Measurements from ENCODE around the gene CENPX.
A peak's percentile ranks its signal among the peaks of the same experiment; 100 is the strongest.
"Not testable (repeated sequence)": the region's sequence is repeated elsewhere in the genome, so short reads cannot be mapped to it uniquely, and the experiment has no call there.

Gene CENPX

DNA sequence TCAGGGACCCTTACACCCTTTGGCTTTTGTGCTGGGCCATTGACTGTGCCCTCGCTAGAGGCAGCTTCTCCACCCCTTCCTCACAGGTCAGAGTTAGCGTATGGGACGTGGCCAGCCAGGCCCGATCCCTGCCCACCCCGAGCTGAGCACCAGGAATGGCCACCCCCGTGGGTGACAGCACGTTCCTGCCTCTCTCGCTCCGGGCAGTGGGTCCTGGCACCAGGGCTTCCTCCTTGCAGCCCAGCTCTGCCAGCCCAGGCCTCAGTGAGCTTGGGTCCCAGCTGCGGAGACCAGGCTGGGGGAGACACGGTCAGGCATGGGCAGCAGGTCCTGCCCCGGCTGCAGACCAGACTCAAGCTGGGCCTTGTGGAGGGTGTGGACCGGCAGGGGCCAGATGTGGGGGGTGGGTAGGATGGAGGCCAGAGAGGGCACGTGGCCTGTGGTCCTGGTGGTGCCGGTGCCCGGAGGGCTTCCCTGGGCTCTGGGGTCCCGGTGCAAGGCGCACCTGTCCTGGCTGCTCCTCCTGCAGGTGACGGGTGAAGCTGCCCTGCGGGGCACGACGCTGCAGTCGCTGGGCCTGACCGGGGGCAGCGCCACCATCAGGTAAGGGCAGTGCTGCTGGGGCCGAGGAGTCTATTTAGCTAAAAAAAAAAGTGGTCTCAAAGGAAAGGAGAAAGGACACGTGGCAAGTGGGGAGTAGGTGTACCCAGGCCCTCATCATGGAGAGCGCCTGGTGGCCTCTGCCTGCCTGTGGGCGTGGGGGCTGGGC, 27.0 kb downstream of the CENPX start:
- no peak for DNase-seq

GRCh38 chr17:81994593-81995462, 27.9 kb downstream of the CENPX start:
- DNase-seq = no peak

DNA sequence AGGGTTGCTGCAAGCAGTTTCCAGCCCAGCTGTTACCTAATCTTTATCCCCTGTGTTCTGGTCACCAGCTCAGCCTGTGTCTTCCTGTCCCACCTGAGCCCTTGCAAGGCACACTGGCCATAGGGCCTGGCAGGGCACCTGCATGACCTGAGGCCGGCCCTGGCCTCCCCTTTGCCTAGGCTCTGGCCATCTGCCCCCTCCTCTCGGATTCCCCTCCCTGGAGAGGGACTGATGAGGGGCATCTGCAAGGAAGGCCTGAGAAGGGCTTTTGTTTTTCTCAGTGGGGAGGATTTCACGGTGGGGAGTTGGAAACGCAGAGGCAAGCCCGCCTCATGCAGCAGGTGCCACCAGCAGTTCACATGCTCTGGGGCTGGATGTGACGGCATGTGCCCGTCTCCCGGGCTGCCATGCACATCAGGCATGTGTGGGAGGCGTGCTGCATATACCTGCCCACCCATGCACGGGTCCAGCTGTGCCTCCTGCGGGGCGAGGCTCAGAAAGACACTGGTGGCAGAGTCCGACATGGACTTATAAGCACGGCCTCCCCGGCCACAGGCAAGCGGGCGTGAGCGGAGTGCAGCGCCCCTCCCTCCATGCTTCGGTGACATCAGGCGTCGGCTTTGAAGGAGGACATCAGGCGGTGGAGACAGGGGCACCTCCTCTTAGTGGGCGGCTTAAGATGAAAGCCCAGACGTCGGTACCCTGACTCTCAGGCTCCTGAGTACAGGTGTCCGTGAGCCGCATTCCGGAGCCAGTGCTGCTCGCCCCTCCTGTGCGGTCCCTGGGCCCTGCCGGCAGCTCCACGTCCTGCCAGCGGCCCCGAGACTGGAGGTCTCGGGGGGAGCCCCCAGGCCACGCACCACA, 28.7 kb downstream of the CENPX start:
- no peak for DNase-seq

GRCh38 chr17:81992306-81993102, 30.2 kb downstream of the CENPX start:
- DNase-seq = no peak

DNA sequence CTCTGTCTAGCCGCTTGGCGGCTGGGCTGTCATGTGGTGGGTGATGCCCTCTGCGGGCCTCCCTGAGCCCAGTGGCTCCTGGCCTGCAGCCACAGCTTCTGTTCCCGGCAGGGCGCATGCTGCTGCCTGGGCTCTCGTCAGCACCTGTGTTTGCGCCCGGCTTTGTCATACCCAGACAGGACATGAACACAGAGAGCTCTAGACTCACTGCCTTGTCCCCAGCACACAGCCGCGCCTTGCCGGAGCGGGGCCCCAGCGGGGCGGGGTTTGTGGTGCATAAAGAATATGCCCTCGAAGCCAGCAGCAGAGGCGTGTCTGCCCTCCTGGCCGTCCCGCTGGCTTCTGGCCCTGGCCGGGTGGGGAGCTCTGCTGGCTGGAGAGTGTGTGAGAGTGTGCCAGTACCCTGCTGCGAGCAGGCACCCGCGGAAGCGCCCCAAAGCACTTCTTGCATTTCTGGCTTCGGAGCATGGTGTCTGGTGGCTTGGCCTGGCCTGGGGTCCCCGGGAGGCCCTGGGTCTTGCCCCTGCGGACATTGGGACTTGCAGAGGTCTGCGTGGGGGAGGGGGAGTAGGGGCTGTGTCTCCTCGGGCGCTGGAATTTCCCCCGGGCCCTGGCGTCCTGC, 30.9 kb downstream of the CENPX start:
- no peak for DNase-seq

- no peak for DNase-seq
These were observed 31.6 kb downstream of the CENPX start for GRCh38 chr17:81990836-81991683.

DNA sequence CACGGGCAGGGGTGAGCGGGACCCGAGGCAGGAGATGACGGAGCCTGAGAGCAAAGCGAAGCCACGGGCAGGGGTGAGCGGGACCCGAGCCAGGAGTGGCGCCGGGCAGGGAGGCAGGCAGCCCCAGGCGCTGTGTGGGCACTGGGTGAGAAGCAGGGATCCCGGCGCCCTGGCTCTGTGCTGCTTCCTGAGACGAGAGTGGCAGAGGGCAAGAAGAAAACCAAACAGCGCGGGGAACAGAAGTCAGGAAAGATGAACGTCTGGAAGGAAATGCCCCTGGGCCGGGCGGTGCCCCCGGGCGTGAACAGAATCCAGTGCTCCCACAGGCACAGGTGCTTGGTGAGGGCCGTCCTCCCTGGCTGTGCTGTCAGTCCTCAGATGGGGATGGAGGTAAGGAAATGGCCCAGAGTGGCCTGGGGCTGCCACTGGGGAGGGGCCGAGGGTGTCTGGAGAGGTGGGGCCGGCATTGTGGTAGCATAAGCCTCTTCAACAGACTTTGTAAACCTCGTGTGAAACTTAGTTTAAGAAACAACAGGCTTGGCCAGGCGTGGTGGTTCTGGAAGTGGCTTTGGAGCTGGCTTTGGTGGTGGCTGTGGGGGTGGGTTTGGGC, 35.4 kb downstream of the CENPX start:
- DNase-seq = no peak

DNA sequence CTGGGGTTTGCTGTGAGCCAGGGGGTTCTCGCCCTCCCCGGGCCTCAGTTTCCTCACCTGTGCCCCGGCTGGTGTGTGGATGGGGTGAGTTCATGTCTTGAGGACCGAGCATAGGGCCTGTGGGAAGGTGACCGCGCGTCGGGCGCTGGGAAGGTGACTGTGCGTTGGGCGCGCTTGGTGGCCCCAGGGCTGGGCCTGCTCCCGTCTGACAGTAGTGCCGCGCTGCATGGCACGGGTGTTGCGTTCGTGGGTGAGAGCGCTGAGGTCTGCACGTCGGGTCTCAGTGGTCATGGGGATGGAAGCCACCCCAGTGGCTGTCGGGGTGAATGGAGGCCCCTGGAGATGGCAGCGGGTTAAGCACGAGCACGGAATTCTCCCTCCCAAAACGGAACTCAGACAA, 36.1 kb downstream of the CENPX start:
- DNase-seq = no peak

- DNase-seq = no peak
These were observed 37.8 kb downstream of the CENPX start for GRCh38 chr17:81984773-81985410.

- DNase-seq = no peak
These were observed 38.9 kb downstream of the CENPX start for GRCh38 chr17:81983639-81984373.

DNA sequence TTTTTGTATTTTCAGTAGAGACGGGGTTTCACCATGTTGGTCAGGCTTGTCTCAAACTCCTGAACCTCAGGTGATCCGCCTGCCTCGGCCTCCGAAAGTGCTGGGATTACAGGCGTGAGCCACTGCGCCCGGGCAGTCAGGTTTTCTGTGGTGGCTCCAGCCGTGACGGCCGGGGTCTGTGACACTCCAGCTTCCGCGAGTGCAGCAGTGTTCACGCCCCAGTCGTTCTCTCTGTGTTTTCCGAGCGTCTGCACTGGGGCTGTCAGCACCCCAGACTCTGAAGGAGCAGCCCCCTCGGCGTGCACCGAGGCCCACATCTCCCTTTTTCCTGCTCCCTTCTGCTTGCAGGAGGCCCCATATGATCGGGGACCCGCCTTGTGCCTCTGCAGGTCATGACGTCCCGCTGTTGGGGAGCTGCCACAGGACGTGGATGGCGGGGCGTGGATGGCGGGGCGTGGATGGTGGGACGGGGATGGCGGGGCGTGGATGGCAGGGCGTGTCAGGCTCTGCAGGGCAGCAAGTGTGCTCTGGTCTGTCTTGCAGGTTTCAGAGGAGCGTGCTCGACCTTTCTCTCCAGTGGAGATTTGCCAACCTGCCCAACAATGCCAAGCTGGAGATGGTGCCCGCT, 39.6 kb downstream of the CENPX start:
- no peak for DNase-seq

- not testable (repeated sequence) for DNase-seq
These were observed 41.2 kb downstream of the CENPX start for GRCh38 chr17:81981511-81981910.

DNA sequence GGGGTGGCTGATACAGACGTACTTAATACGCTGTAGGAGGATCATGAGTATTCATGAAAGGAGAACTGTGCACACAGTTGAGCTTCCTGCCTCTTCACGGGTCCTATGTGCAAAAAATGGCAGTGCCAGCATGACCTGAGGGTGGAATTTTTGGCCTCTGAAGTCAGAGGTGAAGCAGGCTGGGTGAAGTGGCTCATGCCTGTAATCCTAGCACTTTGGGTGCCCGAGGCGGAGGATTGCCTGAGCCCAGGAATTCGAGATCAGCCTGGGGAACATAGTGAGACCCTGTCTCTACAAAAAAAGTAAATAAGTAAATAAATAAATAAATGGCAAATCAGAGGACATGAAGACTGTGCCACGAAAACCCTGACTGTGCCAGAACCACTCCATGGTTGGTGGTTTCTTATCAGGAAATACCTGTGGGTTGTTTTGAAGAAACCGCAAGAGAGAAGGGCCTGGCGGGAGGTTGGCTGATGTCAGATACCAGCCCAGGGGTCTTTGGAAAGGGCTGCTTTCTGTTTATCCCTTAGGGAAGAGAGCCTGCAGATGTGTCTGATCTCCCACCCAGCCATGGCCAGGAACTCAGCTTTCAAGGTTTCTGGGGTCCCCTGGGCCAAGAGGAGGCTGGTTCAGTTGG, 41.9 kb downstream of the CENPX start:
- no peak for DNase-seq

- no peak for DNase-seq
These were observed 42.6 kb downstream of the CENPX start for GRCh38 chr17:81980122-81980521.

GRCh38 chr17:81978524-81979298, 44.0 kb downstream of the CENPX start:
- DNase-seq = no peak

- DNase-seq = peak; percentile 73
These were observed 45.4 kb downstream of the CENPX start, which contains the start of gene ASPSCR1 for GRCh38 chr17:81977211-81977808. TSS of gene ASPSCR1 (plus strand) at chr17:81977629. CDS start at chr17:81977647, 18 bp downstream.

Measured in NCI-H1105 (cell line).